CD4-positive, alpha-beta T cell (primary cell): ENCODE measurements around the gene SYT17. TPM values are rescaled to one million over a fixed set of nuclear protein-coding genes. Genes with fewer than 3 reads are reported as not detected.

Experiments used
- ATAC-seq: fragments of 200-7000 bp; cut with Tn5 transposase; one replicate; pipeline ENCODE4 v1.10.0; 2022; ENCODE audit warnings: mild to moderate bottlenecking; ENCODE audit not compliant: poor library complexity
- CTCF ChIA-PET: fragments of 350-600 bp; sonication (Branson Sonifier 250); formaldehyde crosslinking; loops from one replicate; lab custom pipeline; 2021; ENCODE audit warnings: antibody characterized with exemption, inconsistent platforms; lab: Charles Lee
- POLR2A ChIA-PET: fragments of 350-600 bp; sonication (Branson Sonifier 250); formaldehyde crosslinking; loops from one replicate; lab custom pipeline; 2021; ENCODE audit warnings: antibody characterized with exemption, inconsistent platforms; lab: Charles Lee
- DNase-seq, 14 experiments: peaks; one replicate each; pipeline ENCODE4 v3.0.0-alpha.2; 2013 to 2020; ENCODE audit warnings: mixed read lengths in 2 of 14
- H3K27ac ChIP-seq, 2 donors: one replicate each; pipeline versions ENCODE4 v1.5.1 to v1.7.0; 2013; ENCODE audit warnings: low read length in 2 of 2, low read depth in 1 of 2, mild to moderate bottlenecking in 1 of 2
- H3K27me3 ChIP-seq, 2 experiments: 1 replicate in 1 of 2; 2 replicates in 1 of 2; pipeline versions ENCODE4 v1.6.1 to v1.7.0; 2013; ENCODE audit warnings: low read length in 2 of 2, control low read depth in 1 of 2, mild to moderate bottlenecking in 1 of 2, moderate library complexity in 1 of 2; ENCODE audit not compliant: insufficient read depth in 2 of 2, control insufficient read depth in 1 of 2
- H3K36me3 ChIP-seq: one replicate; pipeline ENCODE4 v1.6.1; 2013; ENCODE audit warnings: low read length, control low read depth; ENCODE audit not compliant: insufficient read depth
- H3K4me1 ChIP-seq: one replicate; pipeline ENCODE4 v1.6.1; 2013; ENCODE audit warnings: low read length, control low read depth; ENCODE audit not compliant: insufficient read depth
- H3K4me3 ChIP-seq: one replicate; pipeline ENCODE4 v1.5.1; 2013; ENCODE audit warnings: mild to moderate bottlenecking, low read length, moderate library complexity
- H3K9me3 ChIP-seq, 2 experiments: 1 replicate in 1 of 2; 2 replicates in 1 of 2; pipeline versions ENCODE4 v1.6.1 to v1.7.0; 2013; ENCODE audit warnings: low read length in 2 of 2, mild to moderate bottlenecking in 2 of 2, control low read depth in 1 of 2, moderate library complexity in 1 of 2; ENCODE audit not compliant: control insufficient read depth in 1 of 2, insufficient read depth in 1 of 2
- H3K27ac Mint-ChIP-seq: one replicate; pipeline ENCODE4 v1.8.0; 2020; ENCODE audit warnings: mixed read lengths
- H3K27me3 Mint-ChIP-seq: one replicate; pipeline ENCODE4 v1.8.0; 2021; ENCODE audit warnings: mixed read lengths
- H3K36me3 Mint-ChIP-seq: one replicate; pipeline ENCODE4 v1.8.0; 2021; ENCODE audit warnings: low read depth, mixed read lengths
- H3K4me1 Mint-ChIP-seq: one replicate; pipeline ENCODE4 v1.8.0; 2021; ENCODE audit warnings: low read depth, mixed read lengths
- H3K4me3 Mint-ChIP-seq: one replicate; pipeline ENCODE4 v1.8.0; 2020; ENCODE audit warnings: mild to moderate bottlenecking, mixed read lengths
- H3K9me3 Mint-ChIP-seq: one replicate; pipeline ENCODE4 v1.8.0; 2020; ENCODE audit warnings: mixed read lengths
- intact Hi-C, 2 experiments: fragments of 100-400 bp; cut with DNase I in 1 of 2; cut with micrococcal nuclease in 1 of 2; formaldehyde crosslinking; loops; one replicate each; pipeline versions ENCODE4 v1.15.1 to v1.9.0; 2023 to 2025; cut with DNase I, micrococcal nuclease
- total RNA-seq, 174 experiments: library from RNA in 2 of 174; stranded (reverse) in 2 of 174; gene quantifications; one replicate each; pipeline ENCODE4 v1.2.3 and lab custom pipeline; 2021 to 2026
- TF ChIP-seq, protein P1 (sequence below): fragments of 200-600 bp; IDR thresholded peaks from one replicate; pipeline ENCODE4 v1.8.0; 2022; ENCODE audit warnings: antibody characterized with exemption, mild to moderate bottlenecking

SYT17 gene
- total RNA-seq, 2 experiments from 2014 or later, result not detected

- no peaks in the 10 kb centered on the region for H3K27me3 ChIP-seq
- POLR2A ChIA-PET, result no interaction called here
- peaks cover 5% of the 10 kb centered on the region for H3K27me3 Mint-ChIP-seq
- H3K27ac Mint-ChIP-seq, result no peak overlapping the region
- peaks cover 0 to 4% of the 10 kb centered on the region in 2 experiments for H3K9me3 ChIP-seq
- H3K4me3 Mint-ChIP-seq, result no peak overlapping the region
- no peak overlapping the region for H3K27ac ChIP-seq
- H3K36me3 ChIP-seq, result no peaks in the 10 kb centered on the region
- CTCF ChIA-PET, result no interaction called here
- intact Hi-C loops, result no loop called here
- peaks cover 5% of the 10 kb centered on the region for H3K4me1 ChIP-seq
- ATAC-seq (no peak), DNase-seq (no peak)
- H3K4me3 ChIP-seq, result no peak overlapping the region
- TF ChIP-seq, protein P1, sequence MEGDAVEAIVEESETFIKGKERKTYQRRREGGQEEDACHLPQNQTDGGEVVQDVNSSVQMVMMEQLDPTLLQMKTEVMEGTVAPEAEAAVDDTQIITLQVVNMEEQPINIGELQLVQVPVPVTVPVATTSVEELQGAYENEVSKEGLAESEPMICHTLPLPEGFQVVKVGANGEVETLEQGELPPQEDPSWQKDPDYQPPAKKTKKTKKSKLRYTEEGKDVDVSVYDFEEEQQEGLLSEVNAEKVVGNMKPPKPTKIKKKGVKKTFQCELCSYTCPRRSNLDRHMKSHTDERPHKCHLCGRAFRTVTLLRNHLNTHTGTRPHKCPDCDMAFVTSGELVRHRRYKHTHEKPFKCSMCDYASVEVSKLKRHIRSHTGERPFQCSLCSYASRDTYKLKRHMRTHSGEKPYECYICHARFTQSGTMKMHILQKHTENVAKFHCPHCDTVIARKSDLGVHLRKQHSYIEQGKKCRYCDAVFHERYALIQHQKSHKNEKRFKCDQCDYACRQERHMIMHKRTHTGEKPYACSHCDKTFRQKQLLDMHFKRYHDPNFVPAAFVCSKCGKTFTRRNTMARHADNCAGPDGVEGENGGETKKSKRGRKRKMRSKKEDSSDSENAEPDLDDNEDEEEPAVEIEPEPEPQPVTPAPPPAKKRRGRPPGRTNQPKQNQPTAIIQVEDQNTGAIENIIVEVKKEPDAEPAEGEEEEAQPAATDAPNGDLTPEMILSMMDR, result no peak
- no peaks in the 10 kb centered on the region for H3K36me3 Mint-ChIP-seq
- H3K9me3 Mint-ChIP-seq, result no peaks in the 10 kb centered on the region
- peaks cover 10% of the 10 kb centered on the region for H3K4me1 Mint-ChIP-seq
Observed at GRCh38 chr16:19123535-19124178, 44.4 kb upstream of the SYT17 start.

DNA sequence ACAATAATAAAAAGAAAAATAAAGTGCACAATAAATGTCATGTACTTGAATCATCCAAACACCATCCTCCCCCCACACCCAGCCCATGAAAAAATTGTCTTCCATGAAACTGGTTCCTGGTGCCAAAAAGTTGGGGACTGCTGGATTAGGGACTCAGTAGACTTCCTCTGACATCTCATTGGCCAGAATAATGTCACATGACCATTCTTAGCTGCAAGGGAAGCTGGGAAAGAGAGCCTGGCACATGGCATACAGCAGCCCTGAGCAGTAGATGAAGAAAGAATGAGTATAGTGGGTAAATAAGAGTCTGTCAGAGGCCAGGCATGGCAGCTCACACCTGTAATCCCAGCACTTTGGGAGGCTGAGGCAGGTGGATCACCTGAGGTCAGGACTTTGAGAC, 41.7 kb upstream of the SYT17 start:
- H3K27me3 ChIP-seq, result no peaks in the 10 kb centered on the region
- Mint-ChIP-seq H3K27ac (no peak overlapping the region), H3K4me1 (peaks cover 4% of the 10 kb centered on the region), H3K9me3 (no peaks in the 10 kb centered on the region), H3K36me3 (no peaks in the 10 kb centered on the region), H3K27me3 (no peaks in the 10 kb centered on the region), H3K4me3 (no peak overlapping the region)
- H3K36me3 ChIP-seq, result no peaks in the 10 kb centered on the region
- ChIA-PET CTCF (no interaction called here), POLR2A (no interaction called here)
- intact Hi-C loops, result no loop called here
- no peak for DNase-seq
- peaks cover 4% of the 10 kb centered on the region for H3K4me1 ChIP-seq
- no peak for ATAC-seq
- H3K27ac ChIP-seq, result no peak overlapping the region
- H3K9me3 ChIP-seq, result peaks cover 0 to 4% of the 10 kb centered on the region in 2 experiments
- no peak overlapping the region for H3K4me3 ChIP-seq
- TF ChIP-seq, protein P1, result no peak

- H3K27ac Mint-ChIP-seq, result no peak overlapping the region
- TF ChIP-seq, protein P1, result no peak
- DNase-seq (no peak), ATAC-seq (no peak)
- no peaks in the 10 kb centered on the region for H3K9me3 Mint-ChIP-seq
- Histone ChIP-seq H3K27ac (no peak overlapping the region), H3K4me3 (no peak overlapping the region), H3K36me3 (no peaks in the 10 kb centered on the region), H3K4me1 (peaks cover 4% of the 10 kb centered on the region), H3K27me3 (no peaks in the 10 kb centered on the region), H3K9me3 (peaks cover 0 to 4% of the 10 kb centered on the region in 2 experiments)
- intact Hi-C loops, result no loop called here
- H3K4me3 Mint-ChIP-seq, result no peak overlapping the region
- H3K27me3 Mint-ChIP-seq, result no peaks in the 10 kb centered on the region
- CTCF ChIA-PET, result no interaction called here
- POLR2A ChIA-PET, result no interaction called here
- H3K4me1 Mint-ChIP-seq, result peaks cover 4% of the 10 kb centered on the region
- no peaks in the 10 kb centered on the region for H3K36me3 Mint-ChIP-seq
Observed at GRCh38 chr16:19127205-19127604, 40.8 kb upstream of the SYT17 start.
